Measurements from ENCODE around the gene TAPBP.
"Not testable (repeated sequence)": the region's sequence is repeated elsewhere in the genome, so short reads cannot be mapped to it uniquely, and the experiment has no call there.

Gene TAPBP

DNA sequence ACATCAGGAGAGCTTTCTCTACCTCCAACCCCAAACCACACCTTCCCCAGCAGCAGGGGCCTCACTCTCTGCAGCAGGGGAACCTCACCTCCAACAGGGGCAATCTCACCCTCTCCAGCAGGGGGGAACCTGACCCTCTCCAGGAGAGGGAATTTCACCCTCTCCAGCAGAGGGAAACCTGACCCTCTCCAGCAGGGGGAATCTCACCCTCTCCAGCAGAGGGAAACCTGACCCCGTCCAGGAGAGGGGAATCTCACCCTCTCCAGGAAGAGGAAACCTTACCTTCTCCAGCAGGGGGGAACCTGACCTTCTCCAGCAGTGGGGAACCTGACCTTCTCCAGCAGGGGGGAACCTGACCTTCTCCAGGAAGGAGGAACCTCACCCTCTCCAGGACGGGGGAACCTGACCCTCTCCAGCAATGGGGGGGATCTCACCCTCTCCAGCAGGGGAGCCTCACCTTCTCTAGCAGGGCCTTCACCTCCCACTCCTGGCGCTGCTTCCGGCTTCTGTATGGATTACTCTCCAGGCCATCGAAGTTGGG, 33.8 kb downstream of the TAPBP start:
- Histone ChIP-seq H3K36me3 (ENCODE audit: insufficient read depth, low read length) (peaks cover 79% of the 10 kb centered on the region), H3K9ac (ENCODE audit: low read depth, low read length) (no peak overlapping the region), H3K9me3 (ENCODE audit: insufficient read depth, low read depth, low read length) (no peaks in the 10 kb centered on the region), H3K4me3 (ENCODE audit: low read length) (no peak overlapping the region), H3K4me1 (ENCODE audit: insufficient read depth, low read length) (peaks cover 8% of the 10 kb centered on the region), H3K27me3 (ENCODE audit: insufficient read depth, low read length) (no peaks in the 10 kb centered on the region), H3K27ac (ENCODE audit: low read depth, low read length) (no peak overlapping the region)
- WGBS, result 71% methylated on average over 5 of the region's 5 CpGs

DNA sequence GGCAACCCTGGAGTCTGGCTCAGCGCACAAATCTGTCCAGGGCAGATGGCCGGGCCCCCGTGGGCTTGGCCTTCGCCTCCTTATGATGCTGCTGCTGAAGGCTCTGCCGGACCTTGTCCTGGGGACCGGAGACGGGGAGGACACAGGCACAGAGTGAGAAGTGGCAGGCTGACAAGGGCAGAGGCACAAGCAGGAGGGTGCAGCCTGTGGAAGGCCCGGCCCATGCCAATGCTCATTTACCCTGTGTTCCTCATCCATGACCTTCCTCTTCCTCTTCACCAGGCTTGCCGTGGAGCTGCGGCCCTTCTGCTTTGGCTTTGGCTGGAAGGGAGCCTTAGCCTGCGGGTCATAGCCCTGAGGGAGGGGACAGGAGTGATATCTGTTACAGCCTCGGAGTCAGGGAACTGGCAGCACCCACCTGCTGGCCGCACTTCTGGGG, 34.6 kb downstream of the TAPBP start:
- WGBS, result 92% methylated on average over 13 of the region's 13 CpGs
- H3K27ac ChIP-seq (ENCODE audit: low read depth, low read length), result no peak overlapping the region
- no peak overlapping the region for H3K4me3 ChIP-seq (ENCODE audit: low read length)
- peaks cover 16% of the 10 kb centered on the region for H3K4me1 ChIP-seq (ENCODE audit: insufficient read depth, low read length)
- H3K9ac ChIP-seq (ENCODE audit: low read depth, low read length), result no peak overlapping the region
- H3K27me3 ChIP-seq (ENCODE audit: insufficient read depth, low read length), result no peaks in the 10 kb centered on the region
- peaks cover 79% of the 10 kb centered on the region for H3K36me3 ChIP-seq (ENCODE audit: insufficient read depth, low read length)
- H3K9me3 ChIP-seq (ENCODE audit: insufficient read depth, low read depth, low read length), result no peaks in the 10 kb centered on the region

- Histone ChIP-seq H3K27me3 (ENCODE audit: insufficient read depth, low read length) (no peaks in the 10 kb centered on the region), H3K27ac (ENCODE audit: low read depth, low read length) (no peak overlapping the region), H3K4me1 (ENCODE audit: insufficient read depth, low read length) (peaks cover 17% of the 10 kb centered on the region), H3K9me3 (ENCODE audit: insufficient read depth, low read depth, low read length) (no peaks in the 10 kb centered on the region), H3K36me3 (ENCODE audit: insufficient read depth, low read length) (peaks cover 80% of the 10 kb centered on the region), H3K9ac (ENCODE audit: low read depth, low read length) (no peak overlapping the region), H3K4me3 (ENCODE audit: low read length) (no peak overlapping the region)
- 95% methylated on average over 3 of the region's 3 CpGs for WGBS
These were observed 35.1 kb downstream of the TAPBP start for GRCh38 chr6:33278810-33279209.

DNA sequence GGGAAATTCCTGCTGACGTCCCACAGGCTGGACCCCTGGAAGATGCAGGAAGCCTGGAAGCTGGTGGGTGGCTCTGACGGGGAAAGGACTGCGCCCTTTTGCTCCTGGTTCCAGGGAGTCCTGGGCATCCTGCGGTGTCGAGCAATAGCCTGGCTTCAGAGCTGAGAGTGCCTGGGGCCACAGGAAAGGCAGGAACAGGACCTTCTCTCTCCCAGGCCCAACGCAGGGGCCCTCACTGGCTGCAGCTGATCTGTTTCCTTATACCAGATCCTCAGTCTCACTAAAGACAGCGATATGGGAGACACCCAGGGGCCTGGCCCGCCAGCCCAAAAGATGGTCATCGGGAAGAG, 35.5 kb downstream of the TAPBP start:
- Histone ChIP-seq H3K27me3 (ENCODE audit: insufficient read depth, low read length) (no peaks in the 10 kb centered on the region), H3K4me1 (ENCODE audit: insufficient read depth, low read length) (peaks cover 18% of the 10 kb centered on the region), H3K27ac (ENCODE audit: low read depth, low read length) (no peak overlapping the region; the same call in 1 of the 2 replicates), H3K9ac (ENCODE audit: low read depth, low read length) (no peak overlapping the region), H3K4me3 (ENCODE audit: low read length) (peak overlapping the region; percentile 79; the same call in 1 of the 2 replicates), H3K9me3 (ENCODE audit: insufficient read depth, low read depth, low read length) (no peaks in the 10 kb centered on the region), H3K36me3 (ENCODE audit: insufficient read depth, low read length) (peaks cover 80% of the 10 kb centered on the region)
- WGBS, result 87% methylated on average over 9 of the region's 9 CpGs

DNA sequence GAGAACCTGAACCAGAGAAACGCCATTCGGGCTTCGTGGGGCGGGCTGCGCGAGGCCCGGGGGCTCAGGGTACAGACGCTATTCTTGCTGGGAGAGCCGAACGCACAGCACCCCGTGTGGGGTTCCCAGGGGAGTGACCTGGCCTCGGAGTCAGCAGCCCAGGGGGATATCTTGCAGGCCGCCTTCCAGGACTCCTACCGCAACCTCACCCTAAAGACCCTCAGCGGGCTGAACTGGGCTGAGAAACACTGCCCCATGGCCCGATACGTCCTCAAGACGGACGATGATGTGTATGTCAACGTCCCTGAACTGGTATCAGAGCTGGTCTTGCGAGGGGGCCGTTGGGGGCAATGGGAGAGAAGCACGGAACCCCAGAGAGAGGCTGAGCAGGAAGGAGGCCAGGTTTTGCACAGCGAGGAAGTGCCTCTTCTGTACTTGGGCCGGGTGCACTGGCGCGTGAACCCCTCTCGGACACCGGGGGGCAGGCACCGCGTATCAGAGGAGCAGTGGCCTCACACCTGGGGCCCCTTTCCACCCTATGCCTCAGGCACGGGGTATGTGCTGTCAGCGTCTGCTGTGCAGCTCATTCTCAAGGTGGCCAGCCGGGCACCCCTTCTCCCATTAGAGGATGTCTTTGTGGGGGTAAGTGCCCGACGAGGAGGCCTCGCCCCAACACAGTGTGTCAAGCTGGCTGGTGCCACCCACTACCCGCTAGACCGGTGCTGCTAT, 36.1 kb downstream of the TAPBP start:
- peaks cover 21% of the 10 kb centered on the region for H3K4me1 ChIP-seq (ENCODE audit: insufficient read depth, low read length)
- no peaks in the 10 kb centered on the region for H3K27me3 ChIP-seq (ENCODE audit: insufficient read depth, low read length)
- peak overlapping the region; percentile 97 for H3K9ac ChIP-seq (ENCODE audit: low read depth, low read length)
- peak overlapping the region; percentile 79 for H3K4me3 ChIP-seq (ENCODE audit: low read length)
- H3K27ac ChIP-seq (ENCODE audit: low read depth, low read length), result peak overlapping the region; percentile 97
- H3K9me3 ChIP-seq (ENCODE audit: insufficient read depth, low read depth, low read length), result no peaks in the 10 kb centered on the region
- WGBS, result 53% methylated on average over 39 of the region's 39 CpGs
- H3K36me3 ChIP-seq (ENCODE audit: insufficient read depth, low read length), result peaks cover 82% of the 10 kb centered on the region

- Histone ChIP-seq H3K4me1 (ENCODE audit: insufficient read depth, low read length) (peaks cover 21% of the 10 kb centered on the region), H3K9me3 (ENCODE audit: insufficient read depth, low read depth, low read length) (no peaks in the 10 kb centered on the region), H3K36me3 (ENCODE audit: insufficient read depth, low read length) (peaks cover 79% of the 10 kb centered on the region), H3K27me3 (ENCODE audit: insufficient read depth, low read length) (no peaks in the 10 kb centered on the region), H3K27ac (ENCODE audit: low read depth, low read length) (peak within 1 kb of the TSS; percentile 97), H3K9ac (ENCODE audit: low read depth, low read length) (peak within 1 kb of the TSS; percentile 97), H3K4me3 (ENCODE audit: low read length) (peak within 1 kb of the TSS; percentile 79)
- 1% methylated on average over 80 of the region's 80 CpGs for WGBS
These were observed 36.8 kb downstream of the TAPBP start, which contains the start of gene B3GALT4 for GRCh38 chr6:33276864-33277662. TSS of gene B3GALT4 (plus strand) at chr6:33277123. CDS start at chr6:33277420, 297 bp downstream.

- H3K27ac ChIP-seq (ENCODE audit: low read depth, low read length), result peak overlapping the region; percentile 97
- peaks cover 21% of the 10 kb centered on the region for H3K4me1 ChIP-seq (ENCODE audit: insufficient read depth, low read length)
- no peaks in the 10 kb centered on the region for H3K9me3 ChIP-seq (ENCODE audit: insufficient read depth, low read depth, low read length)
- H3K4me3 ChIP-seq (ENCODE audit: low read length), result peak overlapping the region; percentile 79
- no peaks in the 10 kb centered on the region for H3K27me3 ChIP-seq (ENCODE audit: insufficient read depth, low read length)
- peak overlapping the region; percentile 97 for H3K9ac ChIP-seq (ENCODE audit: low read depth, low read length)
- H3K36me3 ChIP-seq (ENCODE audit: insufficient read depth, low read length), result peaks cover 73% of the 10 kb centered on the region
These were observed 37.4 kb downstream of the TAPBP start for GRCh38 chr6:33276581-33276863.

- peaks cover 68% of the 10 kb centered on the region for H3K36me3 ChIP-seq (ENCODE audit: insufficient read depth, low read length)
- H3K4me3 ChIP-seq (ENCODE audit: low read length), result peak overlapping the region; percentile 79
- H3K9ac ChIP-seq (ENCODE audit: low read depth, low read length), result peak overlapping the region; percentile 97
- H3K27me3 ChIP-seq (ENCODE audit: insufficient read depth, low read length); H3K9me3 ChIP-seq (ENCODE audit: insufficient read depth, low read depth, low read length): not testable (repeated sequence)
- H3K27ac ChIP-seq (ENCODE audit: low read depth, low read length), result peak overlapping the region; percentile 97
- H3K4me1 ChIP-seq (ENCODE audit: insufficient read depth, low read length), result peaks cover 21% of the 10 kb centered on the region
- WGBS, result 76% methylated on average over 12 of the region's 16 CpGs
These were observed 37.9 kb downstream of the TAPBP start for GRCh38 chr6:33275795-33276580.

- peak overlapping the region; percentile 79 for H3K4me3 ChIP-seq (ENCODE audit: low read length)
- no peaks in the 10 kb centered on the region for H3K27me3 ChIP-seq (ENCODE audit: insufficient read depth, low read length)
- peaks cover 17% of the 10 kb centered on the region for H3K4me1 ChIP-seq (ENCODE audit: insufficient read depth, low read length)
- H3K36me3 ChIP-seq (ENCODE audit: insufficient read depth, low read length), result peaks cover 59% of the 10 kb centered on the region
- 82% methylated on average over 14 of the region's 14 CpGs for WGBS
- H3K9me3 ChIP-seq (ENCODE audit: insufficient read depth, low read depth, low read length), result no peaks in the 10 kb centered on the region
- peak overlapping the region; percentile 97 for H3K9ac ChIP-seq (ENCODE audit: low read depth, low read length)
- H3K27ac ChIP-seq (ENCODE audit: low read depth, low read length), result peak overlapping the region; percentile 97
These were observed 39.7 kb downstream of the TAPBP start for GRCh38 chr6:33273924-33274902.
